Type B pancreatic cell (in vitro differentiated cells): ENCODE data around the gene PDE1A. TPM values are rescaled to one million over a fixed set of nuclear protein-coding genes. Genes with fewer than 3 reads are reported as not detected.

ENCODE experiments used
- DNase-seq: peaks from one replicate; pipeline ENCODE4 v3.0.0; 2021; ENCODE audit warnings: mixed read lengths; ENCODE audit not compliant: unreplicated experiment; ENCODE audit errors: extremely low spot score
- H3K27ac Mint-ChIP-seq: 2 replicates; pipeline ENCODE4 v1.8.0; 2021; ENCODE audit warnings: mild to moderate bottlenecking, mixed read lengths
- H3K27me3 Mint-ChIP-seq: 2 replicates; pipeline ENCODE4 v1.8.0; 2021; ENCODE audit warnings: mixed read lengths
- H3K36me3 Mint-ChIP-seq: 2 replicates; pipeline ENCODE4 v1.8.0; 2021; ENCODE audit warnings: mixed read lengths
- H3K4me1 Mint-ChIP-seq: one replicate; pipeline ENCODE4 v1.8.0; 2021; ENCODE audit warnings: mixed read lengths; ENCODE audit not compliant: unreplicated experiment
- H3K4me3 Mint-ChIP-seq: 2 replicates; pipeline ENCODE4 v1.8.0; 2021; ENCODE audit warnings: mild to moderate bottlenecking, mixed read lengths
- H3K9me3 Mint-ChIP-seq: 2 replicates; pipeline ENCODE4 v1.8.0; 2021; ENCODE audit warnings: mixed read lengths
- total RNA-seq: library from RNA; stranded (reverse); gene quantifications from 2 replicates; pipeline ENCODE4 v1.2.1, GENCODE V29; 2021; ENCODE audit warnings: low replicate concordance
- TF ChIP-seq, protein P1 (sequence below): fragments of 200-600 bp; sonication (generic); conservative IDR thresholded peaks from 2 replicates; pipeline ENCODE4 v1.5.0; 2021; ENCODE audit warnings: antibody characterized with exemption, mild to moderate bottlenecking

The PDE1A gene
- total RNA-seq, 1 donor from 2014 or later, result 3.6 TPM

DNA sequence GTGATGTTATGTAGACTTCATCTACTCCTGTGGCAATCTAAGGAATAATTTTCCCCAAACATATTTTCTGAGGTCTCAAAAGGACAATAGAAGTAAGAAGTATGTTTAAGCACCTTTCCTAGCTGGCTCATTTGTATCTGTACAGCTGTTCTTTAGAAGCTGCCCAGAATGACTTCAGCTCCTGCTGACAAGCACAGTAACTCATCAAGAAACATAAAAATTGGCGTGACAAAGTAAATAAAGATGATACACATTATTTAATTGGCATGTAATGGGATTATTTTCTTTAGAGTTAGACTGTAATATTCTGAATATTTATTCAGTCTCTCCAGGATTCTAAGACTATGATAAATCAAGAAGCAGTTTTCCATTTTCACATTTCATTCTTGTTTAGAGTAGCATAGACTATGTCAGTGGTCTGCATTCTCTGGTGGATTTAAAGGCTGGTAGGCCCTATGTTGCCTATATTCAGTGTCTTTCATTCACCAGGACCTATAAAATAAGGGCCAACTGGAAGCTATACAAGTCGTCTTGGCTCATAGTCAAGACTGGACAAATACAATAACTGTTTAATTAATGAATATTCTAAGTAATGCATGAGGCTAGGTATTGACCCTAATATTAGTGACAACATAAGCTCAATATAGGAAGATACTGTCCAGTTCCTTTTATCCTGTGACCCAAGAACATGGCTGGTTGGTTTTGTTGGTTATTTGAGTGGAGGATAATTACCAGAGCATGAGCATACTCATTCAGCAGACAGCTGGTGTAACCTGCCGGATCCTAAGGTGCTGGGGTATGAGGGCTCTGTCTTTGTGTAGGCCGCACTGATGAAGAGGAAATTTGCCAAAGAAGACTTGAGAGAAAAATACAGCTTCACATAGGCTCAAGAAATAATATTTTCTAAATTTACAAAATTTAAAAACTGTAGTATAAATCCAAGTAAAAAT, 107.0 kb downstream of the PDE1A start:
- Mint-ChIP-seq H3K36me3 (no peaks in the 10 kb centered on the region), H3K27me3 (peaks cover 7% of the 10 kb centered on the region), H3K4me1 (peaks cover 5% of the 10 kb centered on the region), H3K27ac (no peak overlapping the region), H3K4me3 (no peak overlapping the region), H3K9me3 (no peaks in the 10 kb centered on the region)
- TF ChIP-seq, protein P1, sequence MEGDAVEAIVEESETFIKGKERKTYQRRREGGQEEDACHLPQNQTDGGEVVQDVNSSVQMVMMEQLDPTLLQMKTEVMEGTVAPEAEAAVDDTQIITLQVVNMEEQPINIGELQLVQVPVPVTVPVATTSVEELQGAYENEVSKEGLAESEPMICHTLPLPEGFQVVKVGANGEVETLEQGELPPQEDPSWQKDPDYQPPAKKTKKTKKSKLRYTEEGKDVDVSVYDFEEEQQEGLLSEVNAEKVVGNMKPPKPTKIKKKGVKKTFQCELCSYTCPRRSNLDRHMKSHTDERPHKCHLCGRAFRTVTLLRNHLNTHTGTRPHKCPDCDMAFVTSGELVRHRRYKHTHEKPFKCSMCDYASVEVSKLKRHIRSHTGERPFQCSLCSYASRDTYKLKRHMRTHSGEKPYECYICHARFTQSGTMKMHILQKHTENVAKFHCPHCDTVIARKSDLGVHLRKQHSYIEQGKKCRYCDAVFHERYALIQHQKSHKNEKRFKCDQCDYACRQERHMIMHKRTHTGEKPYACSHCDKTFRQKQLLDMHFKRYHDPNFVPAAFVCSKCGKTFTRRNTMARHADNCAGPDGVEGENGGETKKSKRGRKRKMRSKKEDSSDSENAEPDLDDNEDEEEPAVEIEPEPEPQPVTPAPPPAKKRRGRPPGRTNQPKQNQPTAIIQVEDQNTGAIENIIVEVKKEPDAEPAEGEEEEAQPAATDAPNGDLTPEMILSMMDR, result no peak
- DNase-seq, result no peak

DNA sequence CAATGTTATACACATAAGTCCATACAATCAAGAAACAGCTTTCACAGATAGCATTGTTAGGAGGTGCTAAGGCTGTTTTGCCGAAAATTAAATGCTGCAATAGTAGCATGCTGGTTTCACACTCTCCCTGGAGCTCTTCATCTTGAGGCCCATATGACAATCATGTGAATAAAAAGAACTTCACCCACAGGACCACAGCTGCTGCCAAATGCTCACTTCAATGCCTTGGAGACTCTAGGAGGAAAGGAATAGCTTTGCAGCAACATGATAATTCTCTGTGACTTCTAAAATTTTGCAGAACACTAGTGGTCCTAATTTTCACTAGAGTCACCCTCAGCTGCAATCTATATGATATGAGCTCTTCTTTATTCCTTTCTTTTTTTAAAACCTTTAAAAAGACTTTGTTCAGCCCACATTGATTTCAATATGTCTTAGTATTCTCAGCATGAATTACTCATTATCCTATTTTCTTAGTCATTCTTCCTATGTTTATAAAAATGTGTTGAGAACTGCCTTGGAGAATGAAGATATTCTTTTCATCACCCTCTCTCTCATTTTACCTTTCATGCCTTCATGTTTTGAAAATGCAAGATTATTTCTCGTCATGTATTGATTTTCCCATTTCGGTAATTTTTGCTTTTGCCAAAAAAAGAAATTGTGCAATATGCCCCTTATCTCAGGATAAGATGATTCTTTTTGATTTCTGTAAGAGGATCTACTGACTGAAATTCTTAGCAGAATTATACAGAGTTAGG, 108.2 kb downstream of the PDE1A start:
- H3K9me3 Mint-ChIP-seq, result no peaks in the 10 kb centered on the region
- TF ChIP-seq, protein P1, result no peak
- no peaks in the 10 kb centered on the region for H3K36me3 Mint-ChIP-seq
- peaks cover 3% of the 10 kb centered on the region for H3K27me3 Mint-ChIP-seq
- H3K4me3 Mint-ChIP-seq, result no peak overlapping the region
- DNase-seq, result no peak
- no peaks in the 10 kb centered on the region for H3K4me1 Mint-ChIP-seq
- no peak overlapping the region for H3K27ac Mint-ChIP-seq

DNA sequence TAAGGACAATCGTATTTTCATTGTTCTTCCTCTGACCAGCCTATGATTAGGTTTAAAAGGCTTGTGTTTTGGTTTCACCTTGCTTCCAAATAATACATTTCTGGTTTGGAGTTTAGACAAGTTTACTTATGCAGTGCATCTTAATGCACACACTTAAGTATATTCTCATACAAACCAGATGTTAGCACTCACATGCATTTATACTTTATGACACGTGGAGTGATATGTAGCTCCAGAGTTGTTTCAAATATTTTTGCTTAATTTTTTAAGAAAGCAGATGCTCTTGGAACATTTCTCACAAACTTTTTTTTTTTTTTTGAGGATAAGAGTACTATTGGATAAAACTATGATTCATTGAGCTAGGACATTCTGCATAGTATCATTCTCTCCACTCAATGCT, 109.9 kb downstream of the PDE1A start:
- Mint-ChIP-seq H3K27ac (no peak overlapping the region), H3K4me1 (no peaks in the 10 kb centered on the region)

DNA sequence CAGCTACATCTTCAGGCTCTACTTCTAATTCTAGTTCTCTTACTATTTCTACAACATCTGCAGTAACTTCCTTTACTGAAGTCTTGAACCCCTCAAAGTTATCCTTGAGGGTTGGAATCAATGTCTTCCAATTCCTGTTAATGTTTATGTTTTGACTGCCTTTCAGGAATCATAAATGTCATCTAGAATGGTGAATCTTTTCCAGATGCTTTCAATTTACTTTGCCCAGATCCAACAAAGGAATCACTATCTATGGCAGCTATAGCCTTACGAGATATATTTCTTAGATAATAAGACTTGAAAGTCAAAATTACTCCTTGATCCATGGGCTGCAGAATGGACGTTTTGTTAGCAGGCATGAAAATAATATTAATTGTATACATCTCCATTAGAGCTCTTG, 123.9 kb downstream of the PDE1A start:
- Mint-ChIP-seq H3K9me3 (peaks cover under 1% of the 10 kb centered on the region), H3K4me3 (no peak overlapping the region), H3K27me3 (no peaks in the 10 kb centered on the region), H3K27ac (no peak overlapping the region), H3K36me3 (no peaks in the 10 kb centered on the region), H3K4me1 (peaks cover 7% of the 10 kb centered on the region)
- TF ChIP-seq, protein P1, result no peak
- DNase-seq, result no peak

More for the DNA sequence above, 109.9 kb downstream of the PDE1A start:
- H3K4me3 Mint-ChIP-seq, result no peak overlapping the region
- no peak for DNase-seq
- no peaks in the 10 kb centered on the region for H3K36me3 Mint-ChIP-seq
- no peaks in the 10 kb centered on the region for H3K9me3 Mint-ChIP-seq
- peaks cover 3% of the 10 kb centered on the region for H3K27me3 Mint-ChIP-seq
- TF ChIP-seq, protein P1, result no peak

DNA sequence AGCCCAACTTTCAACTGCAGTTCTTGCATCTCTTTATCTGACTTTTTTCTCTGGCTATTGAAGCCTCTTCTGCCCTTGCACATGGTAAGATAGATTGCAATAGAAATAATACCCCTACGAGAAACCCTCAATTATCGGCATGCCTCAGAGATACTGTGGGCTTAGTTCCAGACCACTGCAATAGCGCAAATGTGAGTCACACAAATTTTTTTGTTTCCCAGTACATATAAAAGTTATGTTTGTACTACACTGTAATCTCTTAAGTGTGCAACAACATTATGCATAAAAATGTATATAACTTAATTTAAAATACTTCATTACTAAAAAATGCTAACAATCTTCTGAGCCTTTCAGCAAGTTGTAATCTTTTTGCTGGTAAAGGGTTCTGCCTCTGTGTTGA, 124.7 kb downstream of the PDE1A start:
- Mint-ChIP-seq H3K27ac (no peak overlapping the region), H3K36me3 (no peaks in the 10 kb centered on the region), H3K27me3 (peaks cover 4% of the 10 kb centered on the region), H3K4me3 (no peak overlapping the region), H3K4me1 (peaks cover 7% of the 10 kb centered on the region), H3K9me3 (peaks cover 9% of the 10 kb centered on the region)
- DNase-seq, result no peak
- TF ChIP-seq, protein P1, result no peak
